Measurements from ENCODE around the gene KAT7.
A peak's percentile ranks its signal among the peaks of the same experiment; 100 is the strongest.

Gene KAT7

DNA sequence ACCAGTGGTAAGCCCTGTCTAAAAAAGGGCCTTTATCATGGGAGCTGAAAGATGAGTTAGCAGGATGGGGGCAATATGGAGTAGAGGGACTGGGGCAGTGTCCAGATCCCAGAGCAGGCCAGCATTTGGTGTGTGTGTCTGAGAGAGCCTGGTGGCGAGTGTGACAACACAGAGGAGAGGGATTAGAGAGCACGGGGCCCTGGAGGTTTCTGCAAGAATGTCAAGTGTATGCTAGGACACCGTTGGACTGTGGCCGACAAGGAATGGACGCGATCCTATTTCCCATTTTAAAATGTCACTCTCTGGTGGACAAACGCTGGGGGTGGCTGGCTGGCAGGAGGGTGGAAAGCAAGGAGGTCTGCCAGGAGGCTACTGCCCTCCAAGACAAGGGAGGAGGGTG lies 47.0 kb downstream of the KAT7 start:
- DNase-seq (ENCODE audit: low read depth): no peak

DNA sequence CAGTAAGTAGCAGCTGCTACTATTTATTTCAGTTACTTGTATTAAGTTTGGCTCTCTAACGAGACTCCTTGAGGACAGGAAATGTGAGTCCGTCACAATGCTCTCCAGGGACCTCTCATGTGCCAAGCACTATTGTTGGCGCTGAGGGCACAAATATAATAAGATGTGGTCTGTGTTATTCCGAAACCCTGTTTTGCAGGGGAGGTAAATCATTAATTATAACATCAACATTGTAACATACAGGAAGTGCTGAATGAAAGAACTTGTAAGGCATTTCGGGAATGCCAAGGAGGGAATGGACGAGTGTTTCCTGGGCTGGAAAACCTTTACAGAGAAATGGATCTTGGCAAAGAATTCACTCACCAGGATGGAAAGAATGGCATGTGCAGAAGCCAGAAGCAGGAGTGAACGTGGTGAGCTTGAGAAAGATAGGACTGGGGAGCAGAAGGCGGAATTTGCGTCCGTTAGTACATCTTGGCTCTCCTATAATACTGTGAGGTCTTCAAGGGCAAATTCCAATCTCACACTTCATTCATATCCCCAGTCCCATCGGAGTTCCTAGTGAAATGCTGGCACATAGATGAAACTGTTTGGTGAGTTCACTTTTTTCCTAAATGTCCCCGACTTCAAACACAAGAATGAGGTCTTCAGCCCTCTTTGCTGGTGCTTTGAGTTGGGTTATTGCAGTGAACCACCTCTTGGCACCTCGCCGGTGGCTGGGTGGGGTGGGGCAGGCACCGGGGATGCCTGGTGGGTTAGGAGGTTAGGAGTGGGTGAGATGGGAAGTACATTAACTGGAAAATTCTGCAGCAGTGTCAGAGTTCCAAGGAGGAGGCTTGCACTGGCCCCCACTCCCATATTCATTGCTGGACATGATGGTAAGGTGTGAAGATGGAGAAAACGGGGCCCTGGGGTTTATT lies 47.9 kb downstream of the KAT7 start:
- H3K4me3 ChIP-seq (ENCODE audit: control insufficient read depth, low read depth, low read length): no peak overlapping the region
- TF ChIP-seq, protein P1, sequence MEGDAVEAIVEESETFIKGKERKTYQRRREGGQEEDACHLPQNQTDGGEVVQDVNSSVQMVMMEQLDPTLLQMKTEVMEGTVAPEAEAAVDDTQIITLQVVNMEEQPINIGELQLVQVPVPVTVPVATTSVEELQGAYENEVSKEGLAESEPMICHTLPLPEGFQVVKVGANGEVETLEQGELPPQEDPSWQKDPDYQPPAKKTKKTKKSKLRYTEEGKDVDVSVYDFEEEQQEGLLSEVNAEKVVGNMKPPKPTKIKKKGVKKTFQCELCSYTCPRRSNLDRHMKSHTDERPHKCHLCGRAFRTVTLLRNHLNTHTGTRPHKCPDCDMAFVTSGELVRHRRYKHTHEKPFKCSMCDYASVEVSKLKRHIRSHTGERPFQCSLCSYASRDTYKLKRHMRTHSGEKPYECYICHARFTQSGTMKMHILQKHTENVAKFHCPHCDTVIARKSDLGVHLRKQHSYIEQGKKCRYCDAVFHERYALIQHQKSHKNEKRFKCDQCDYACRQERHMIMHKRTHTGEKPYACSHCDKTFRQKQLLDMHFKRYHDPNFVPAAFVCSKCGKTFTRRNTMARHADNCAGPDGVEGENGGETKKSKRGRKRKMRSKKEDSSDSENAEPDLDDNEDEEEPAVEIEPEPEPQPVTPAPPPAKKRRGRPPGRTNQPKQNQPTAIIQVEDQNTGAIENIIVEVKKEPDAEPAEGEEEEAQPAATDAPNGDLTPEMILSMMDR (IDR thresholded peaks at IDR 0.05; ENCODE audit: control insufficient read depth, insufficient read depth, low read depth, low read length, missing control alignments): no peak
- peak; percentile 13 for DNase-seq (ENCODE audit: low read depth)

More for the DNA sequence above, 47.0 kb downstream of the KAT7 start:
- H3K4me3 ChIP-seq (ENCODE audit: control insufficient read depth, low read depth, low read length): no peak overlapping the region
- TF ChIP-seq, protein P1 (IDR thresholded peaks at IDR 0.05; ENCODE audit: control insufficient read depth, insufficient read depth, low read depth, low read length, missing control alignments): no peak

DNA sequence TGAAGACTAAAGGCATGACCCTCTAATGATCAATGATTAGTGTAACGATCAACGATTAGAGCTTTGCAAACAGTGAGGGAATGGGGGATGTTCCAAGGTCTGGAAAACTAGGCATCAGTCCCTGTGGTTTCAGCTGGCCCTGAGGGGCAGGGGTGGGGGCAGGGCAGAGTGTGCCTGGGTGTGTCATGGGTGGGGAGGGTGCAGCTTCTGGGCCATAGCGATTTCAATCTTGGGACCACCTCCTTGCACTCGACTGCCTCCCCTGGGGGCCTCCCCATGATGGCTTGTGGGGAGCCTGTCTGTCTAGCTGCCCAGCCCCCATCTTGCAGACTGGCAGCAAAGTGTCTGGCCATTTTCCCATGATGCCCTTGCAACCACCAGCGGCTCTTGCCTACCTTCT lies 51.0 kb downstream of the KAT7 start:
- DNase-seq (ENCODE audit: low read depth): no peak
- TF ChIP-seq, protein P1 (IDR thresholded peaks at IDR 0.05; ENCODE audit: control insufficient read depth, insufficient read depth, low read depth, low read length, missing control alignments): no peak
- H3K4me3 ChIP-seq (ENCODE audit: control insufficient read depth, low read depth, low read length): no peak overlapping the region

DNA sequence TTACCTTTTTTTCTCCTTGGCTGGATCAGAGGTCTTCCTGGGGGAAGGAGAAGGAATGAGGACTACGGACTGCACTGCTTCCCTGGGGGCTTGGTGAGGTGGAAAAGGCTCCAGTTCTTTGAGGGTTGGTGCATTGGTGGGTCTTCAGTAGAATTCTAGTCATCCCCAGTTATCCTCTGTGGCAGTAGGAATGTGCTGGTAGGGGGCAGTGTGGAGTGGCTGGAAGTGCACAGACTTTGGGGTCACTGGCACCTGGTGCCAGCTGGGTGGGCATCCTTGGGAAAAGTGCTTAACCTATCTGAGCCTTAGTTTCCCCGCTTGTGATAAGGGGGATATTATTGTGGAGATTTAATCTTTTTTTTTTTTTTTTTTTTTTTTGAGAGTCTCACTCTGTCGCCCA lies 53.1 kb downstream of the KAT7 start:
- TF ChIP-seq, protein P1 (IDR thresholded peaks at IDR 0.05; ENCODE audit: control insufficient read depth, insufficient read depth, low read depth, low read length, missing control alignments): no peak
- no peak overlapping the region for H3K4me3 ChIP-seq (ENCODE audit: control insufficient read depth, low read depth, low read length)
- no peak for DNase-seq (ENCODE audit: low read depth)

DNA sequence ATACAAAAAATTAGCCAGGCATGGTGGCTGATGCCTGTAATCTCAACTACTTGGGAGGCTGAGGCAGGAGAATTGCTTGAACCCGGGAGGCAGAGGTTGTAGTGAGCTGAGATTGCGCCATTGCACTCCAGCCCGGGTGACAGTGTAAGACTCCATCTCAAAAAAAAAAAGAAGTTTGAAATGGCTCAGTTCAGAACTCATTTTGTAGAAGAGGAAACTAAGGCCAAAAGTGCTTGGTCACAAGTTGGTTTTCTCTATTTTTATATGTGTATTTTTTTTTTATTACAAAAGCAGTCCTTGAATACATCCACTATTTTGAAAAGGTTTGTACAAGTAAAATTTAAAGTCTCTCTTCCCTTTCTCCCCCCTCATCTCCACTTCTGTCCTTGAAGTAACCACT lies 53.9 kb downstream of the KAT7 start:
- DNase-seq (ENCODE audit: low read depth): no peak
- no peak overlapping the region for H3K4me3 ChIP-seq (ENCODE audit: control insufficient read depth, low read depth, low read length)
- TF ChIP-seq, protein P1 (IDR thresholded peaks at IDR 0.05; ENCODE audit: control insufficient read depth, insufficient read depth, low read depth, low read length, missing control alignments): no peak

DNA sequence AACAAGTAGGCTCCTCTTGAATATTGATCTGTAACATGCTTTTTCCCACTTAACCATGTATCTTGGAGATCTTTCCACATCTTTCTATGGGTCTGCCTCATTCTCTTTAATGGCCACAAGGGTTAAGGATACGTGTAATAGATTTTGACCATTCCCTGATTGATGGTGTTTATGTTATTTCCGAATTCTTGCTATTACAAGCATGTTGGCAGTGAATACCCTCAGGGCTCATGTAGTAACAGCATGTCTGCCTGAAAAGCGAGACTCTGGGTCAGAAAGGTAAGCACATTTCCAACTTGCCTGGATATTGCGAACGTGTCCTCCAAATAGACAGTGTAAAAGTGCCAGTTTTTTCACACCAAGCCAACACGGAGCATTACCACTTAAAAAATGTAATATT lies 54.4 kb downstream of the KAT7 start:
- TF ChIP-seq, protein P1 (IDR thresholded peaks at IDR 0.05; ENCODE audit: control insufficient read depth, insufficient read depth, low read depth, low read length, missing control alignments): no peak
- DNase-seq (ENCODE audit: low read depth): no peak
- no peak overlapping the region for H3K4me3 ChIP-seq (ENCODE audit: control insufficient read depth, low read depth, low read length)
